Fibroblast of pulmonary artery (primary cell): ENCODE data around the gene MPV17L.
"Not testable (repeated sequence)": the region's sequence is repeated elsewhere in the genome, so short reads cannot be mapped to it uniquely, and the experiment has no call there.

Experiments
- DNase-seq: peaks from one replicate; pipeline ENCODE4 v3.0.0-alpha.2; 2010; ENCODE audit warnings: low read depth
- H3K4me3 ChIP-seq: replicated peaks from 2 replicates; pipeline ENCODE4 v1.5.1; 2011; ENCODE audit warnings: low read depth, mild to moderate bottlenecking, control low read depth, low read length, moderate library complexity
- TF ChIP-seq, protein P1 (sequence below): IDR thresholded peaks from 2 replicates; pipeline ENCODE4 v1.5.1; 2011; ENCODE audit warnings: mild to moderate bottlenecking, control low read depth, low read length, inconsistent platforms; ENCODE audit errors: missing control alignments

MPV17L gene

GRCh38 chr16:15427648-15428239 is 32.2 kb downstream of the MPV17L start:
- DNase-seq = peak; percentile 89
- H3K4me3 ChIP-seq = no peak overlapping the region
- TF ChIP-seq, protein P1, sequence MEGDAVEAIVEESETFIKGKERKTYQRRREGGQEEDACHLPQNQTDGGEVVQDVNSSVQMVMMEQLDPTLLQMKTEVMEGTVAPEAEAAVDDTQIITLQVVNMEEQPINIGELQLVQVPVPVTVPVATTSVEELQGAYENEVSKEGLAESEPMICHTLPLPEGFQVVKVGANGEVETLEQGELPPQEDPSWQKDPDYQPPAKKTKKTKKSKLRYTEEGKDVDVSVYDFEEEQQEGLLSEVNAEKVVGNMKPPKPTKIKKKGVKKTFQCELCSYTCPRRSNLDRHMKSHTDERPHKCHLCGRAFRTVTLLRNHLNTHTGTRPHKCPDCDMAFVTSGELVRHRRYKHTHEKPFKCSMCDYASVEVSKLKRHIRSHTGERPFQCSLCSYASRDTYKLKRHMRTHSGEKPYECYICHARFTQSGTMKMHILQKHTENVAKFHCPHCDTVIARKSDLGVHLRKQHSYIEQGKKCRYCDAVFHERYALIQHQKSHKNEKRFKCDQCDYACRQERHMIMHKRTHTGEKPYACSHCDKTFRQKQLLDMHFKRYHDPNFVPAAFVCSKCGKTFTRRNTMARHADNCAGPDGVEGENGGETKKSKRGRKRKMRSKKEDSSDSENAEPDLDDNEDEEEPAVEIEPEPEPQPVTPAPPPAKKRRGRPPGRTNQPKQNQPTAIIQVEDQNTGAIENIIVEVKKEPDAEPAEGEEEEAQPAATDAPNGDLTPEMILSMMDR = peak; percentile 73

- not testable (repeated sequence) for H3K4me3 ChIP-seq, DNase-seq
These were observed 35.3 kb downstream of the MPV17L start for GRCh38 chr16:15430884-15431283.

DNA sequence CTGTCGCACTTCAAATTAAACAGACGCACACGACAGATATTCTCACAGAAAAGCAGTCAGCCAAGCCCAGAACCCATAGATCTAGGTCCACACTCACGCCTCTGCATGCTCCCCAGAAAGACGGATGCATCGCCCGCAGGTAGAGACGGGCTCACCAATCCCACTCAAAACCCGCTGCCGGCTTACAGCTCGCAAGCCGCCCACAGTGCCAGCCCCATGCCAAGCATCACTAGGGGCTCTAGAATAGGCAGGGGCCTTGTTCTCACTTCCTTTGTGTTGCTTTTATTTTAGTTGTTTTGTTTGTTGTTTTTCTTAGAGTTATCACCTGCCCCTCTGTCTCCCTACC is 38.5 kb downstream of the MPV17L start:
- TF ChIP-seq, protein P1 = no peak
- no peak for DNase-seq
- peak overlapping the region; percentile 81 for H3K4me3 ChIP-seq

DNA sequence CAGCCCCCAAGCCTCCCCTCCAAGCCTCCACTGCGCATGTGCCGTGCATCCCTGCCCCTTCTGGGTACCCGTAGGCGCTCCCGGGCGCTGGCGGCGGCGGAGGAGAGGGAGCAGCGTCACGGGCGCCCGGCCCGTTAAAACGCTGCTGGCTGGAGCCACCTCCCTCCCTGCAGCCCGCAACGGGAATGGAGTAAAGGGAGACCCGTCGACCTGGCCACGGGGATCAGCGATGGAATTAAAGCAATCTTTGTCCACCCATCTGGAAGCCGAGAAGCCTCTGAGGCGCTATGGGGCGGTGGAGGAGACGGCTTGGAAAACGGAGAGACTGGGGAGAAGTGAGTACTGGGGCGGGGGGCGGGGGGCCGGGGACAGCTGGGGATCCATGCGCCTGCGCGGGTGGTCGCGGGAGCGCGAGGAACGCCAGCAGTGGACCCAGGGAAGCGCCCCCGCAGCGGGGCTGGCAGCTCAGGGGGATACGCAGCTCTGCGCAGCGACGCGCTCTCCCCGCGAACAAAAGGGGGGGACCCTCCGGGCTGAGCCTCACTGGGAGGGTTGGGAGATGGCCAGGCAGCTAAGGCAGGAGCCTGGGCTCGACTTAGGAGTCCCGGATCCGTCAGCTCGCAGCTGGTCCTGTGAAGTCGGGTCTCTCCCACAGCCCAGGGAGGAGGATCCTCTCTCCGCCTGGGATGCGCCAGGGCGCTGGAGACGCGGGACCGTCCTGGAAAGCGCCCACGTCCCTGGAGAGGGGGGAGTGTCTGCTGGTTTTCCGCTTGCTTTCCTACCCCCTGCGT is 39.1 kb downstream of the MPV17L start, which contains the start of gene BMERB1:
Gene BMERB1 (plus strand): TSS at position 164 of the 791 bp plus-strand sequence. CDS start 66 bp downstream, at position 230.
- DNase-seq = peak; percentile 77
- peak within 1 kb of the TSS; percentile 81 for H3K4me3 ChIP-seq
- TF ChIP-seq, protein P1 = no peak

DNA sequence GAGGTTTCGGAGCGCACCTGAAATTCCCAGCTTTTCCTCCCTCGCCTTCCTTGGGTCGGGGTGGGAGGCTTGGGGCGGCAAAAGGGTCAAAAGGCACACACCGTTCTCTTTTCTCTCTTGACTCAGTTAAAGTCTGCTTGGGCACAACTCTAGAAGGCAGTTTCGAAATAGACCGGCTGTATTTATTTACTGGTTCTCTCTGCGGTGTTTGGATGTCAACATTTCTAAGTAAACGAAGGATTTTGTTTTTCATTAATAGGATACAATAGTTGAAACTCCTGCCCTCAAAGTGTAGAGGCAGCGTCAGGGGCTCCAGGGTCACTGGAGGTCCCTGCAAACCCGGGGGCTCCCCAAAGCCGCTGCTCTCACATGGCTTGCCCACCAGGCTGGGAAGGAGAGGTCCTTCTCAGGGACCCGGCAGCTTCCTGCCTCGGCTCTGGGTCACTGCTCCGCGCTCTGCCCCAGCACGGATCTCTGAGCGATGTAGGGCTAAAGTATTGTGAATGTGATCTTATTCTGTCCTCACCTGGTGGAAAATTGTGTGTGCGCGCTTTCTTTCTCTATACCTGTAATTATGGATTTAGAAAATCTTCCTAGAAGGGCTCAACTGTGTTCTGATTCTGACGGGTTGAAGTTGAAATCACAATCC is 39.8 kb downstream of the MPV17L start:
- DNase-seq = no peak
- TF ChIP-seq, protein P1 = no peak
- peak overlapping the region; percentile 81 for H3K4me3 ChIP-seq

DNA sequence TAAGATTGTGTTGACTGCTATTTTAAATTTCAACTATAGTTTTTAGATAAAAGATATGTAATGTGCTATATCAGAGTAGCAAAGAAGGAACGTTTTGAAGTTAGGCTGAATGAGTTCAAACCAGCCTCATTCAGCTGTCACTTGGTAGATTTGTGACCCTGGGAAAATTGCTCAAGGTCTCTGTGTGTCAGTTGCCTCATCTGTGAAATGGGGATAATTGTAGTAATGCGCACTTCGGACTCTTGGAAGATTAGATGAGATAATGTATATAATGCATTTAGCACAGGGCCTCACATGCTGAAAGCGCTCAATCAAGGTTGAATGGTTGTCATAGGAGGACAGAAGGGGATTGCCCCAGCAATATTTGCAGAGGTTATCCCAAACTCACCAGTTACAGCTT is 43.5 kb downstream of the MPV17L start:
- no peak for DNase-seq
- TF ChIP-seq, protein P1 = no peak

DNA sequence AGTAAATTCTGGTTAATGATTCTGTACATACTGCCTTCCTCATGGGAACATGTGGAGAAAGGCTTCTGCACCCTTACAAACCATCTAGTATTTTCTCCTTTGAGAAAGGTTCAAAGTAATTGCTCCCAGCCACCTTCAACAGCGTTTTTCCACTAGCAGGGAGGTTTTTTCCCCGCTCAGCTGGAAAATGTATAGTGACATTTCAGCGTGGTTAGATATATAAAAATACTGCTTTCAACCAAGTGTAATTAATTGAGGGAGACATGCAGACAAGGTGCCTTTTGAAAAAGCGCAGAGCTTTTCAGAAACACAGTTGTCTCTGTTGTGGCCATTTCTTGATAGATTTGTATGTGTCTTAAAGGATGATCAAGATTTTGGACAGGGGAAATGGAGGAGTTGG is 44.0 kb downstream of the MPV17L start:
- no peak for DNase-seq
- TF ChIP-seq, protein P1 = no peak
- no peak overlapping the region for H3K4me3 ChIP-seq

More for the DNA sequence above, 43.5 kb downstream of the MPV17L start:
- no peak overlapping the region for H3K4me3 ChIP-seq
